Activated CD4-positive, alpha-beta T cell treated with anti-CD3 and anti-CD28 coated beads for 24 hours (primary cell): ENCODE data around the gene NEK6.

ENCODE experiments used
- DNase-seq, 2 donors: peaks; one replicate each; pipeline ENCODE4 v3.0.0-alpha.2; 2020; ENCODE audit warnings: low read depth in 2 of 2

Gene NEK6

GRCh38 chr9:124342776-124343485 lies 85.2 kb downstream of the NEK6 start:
- no peak for DNase-seq

- no peak for DNase-seq
Observed at GRCh38 chr9:124343533-124344290, 86.0 kb downstream of the NEK6 start.

GRCh38 chr9:124344291-124345050 lies 86.7 kb downstream of the NEK6 start:
- no peak for DNase-seq

GRCh38 chr9:124345063-124345462 lies 87.3 kb downstream of the NEK6 start:
- no peak for DNase-seq

- DNase-seq, result no peak
Observed at GRCh38 chr9:124345751-124346281, 88.1 kb downstream of the NEK6 start.

GRCh38 chr9:124346347-124347163 lies 88.8 kb downstream of the NEK6 start:
- no peak for DNase-seq

- no peak for DNase-seq
Observed at GRCh38 chr9:124347206-124347967, 89.6 kb downstream of the NEK6 start.

- no peak for DNase-seq
Observed at GRCh38 chr9:124347968-124348358, 90.2 kb downstream of the NEK6 start.

- no peak for DNase-seq
Observed at GRCh38 chr9:124348363-124348762, 90.6 kb downstream of the NEK6 start.

GRCh38 chr9:124348831-124349230 lies 91.1 kb downstream of the NEK6 start:
- DNase-seq, result no peak

GRCh38 chr9:124349267-124349666 lies 91.5 kb downstream of the NEK6 start:
- DNase-seq, result no peak

GRCh38 chr9:124349675-124350493 lies 92.1 kb downstream of the NEK6 start:
- DNase-seq, result no peak

GRCh38 chr9:124350494-124351263 lies 92.9 kb downstream of the NEK6 start:
- no peak for DNase-seq

GRCh38 chr9:124351672-124352468 lies 94.1 kb downstream of the NEK6 start:
- DNase-seq, result no peak

GRCh38 chr9:124352616-124353015 lies 94.9 kb downstream of the NEK6 start:
- DNase-seq, result no peak

GRCh38 chr9:124353166-124353768 lies 95.5 kb downstream of the NEK6 start:
- DNase-seq, result no peak

GRCh38 chr9:124353811-124354274 lies 96.1 kb downstream of the NEK6 start:
- no peak for DNase-seq
